ENCODE results near the gene GFOD1.

GFOD1 gene

GRCh38 chr6:13421425-13422059 is 65.9 kb downstream of the GFOD1 start:
- no peak for DNase-seq

- DNase-seq, result no peak
Measured at GRCh38 chr6:13420269-13420668, 67.1 kb downstream of the GFOD1 start.

GRCh38 chr6:13419422-13420195 is 67.8 kb downstream of the GFOD1 start:
- DNase-seq, result no peak

- DNase-seq, result no peak
Measured at GRCh38 chr6:13418844-13419243, 68.6 kb downstream of the GFOD1 start.

GRCh38 chr6:13417954-13418353 is 69.4 kb downstream of the GFOD1 start:
- no peak for DNase-seq

- no peak for DNase-seq
Measured at GRCh38 chr6:13417431-13417830, 70.0 kb downstream of the GFOD1 start.

GRCh38 chr6:13415283-13415682 is 72.1 kb downstream of the GFOD1 start:
- no peak for DNase-seq

- peak; percentile 59 for DNase-seq
Measured at GRCh38 chr6:13413900-13414555, 73.4 kb downstream of the GFOD1 start.

- no peak for DNase-seq
Measured at GRCh38 chr6:13413466-13413862, 73.9 kb downstream of the GFOD1 start.

GRCh38 chr6:13412639-13413465 is 74.5 kb downstream of the GFOD1 start:
- DNase-seq, result no peak

- no peak for DNase-seq
Measured at GRCh38 chr6:13412211-13412610, 75.2 kb downstream of the GFOD1 start.

- DNase-seq, result no peak
Measured at GRCh38 chr6:13411484-13411883, 75.9 kb downstream of the GFOD1 start.

- no peak for DNase-seq
Measured at GRCh38 chr6:13409991-13410390, 77.4 kb downstream of the GFOD1 start.

GRCh38 chr6:13407709-13408695 is 79.4 kb downstream of the GFOD1 start:
- peak; percentile 27 for DNase-seq

GRCh38 chr6:13407368-13407708 is 80.1 kb downstream of the GFOD1 start:
- DNase-seq, result no peak

- peak; percentile 50 for DNase-seq
Measured at GRCh38 chr6:13406781-13407180, 80.6 kb downstream of the GFOD1 start.

- DNase-seq, result peak; percentile 29
Measured at GRCh38 chr6:13405961-13406477, 81.4 kb downstream of the GFOD1 start.

- DNase-seq, result no peak
Measured at GRCh38 chr6:13404892-13405254, 82.5 kb downstream of the GFOD1 start.

GRCh38 chr6:13404228-13404891 is 83.0 kb downstream of the GFOD1 start:
- no peak for DNase-seq

GRCh38 chr6:13402711-13403110 is 84.7 kb downstream of the GFOD1 start:
- DNase-seq, result no peak

- DNase-seq, result no peak
Measured at GRCh38 chr6:13400772-13401171, 86.6 kb downstream of the GFOD1 start.
